Measurements from ENCODE around the gene TAS2R16.

DNA sequence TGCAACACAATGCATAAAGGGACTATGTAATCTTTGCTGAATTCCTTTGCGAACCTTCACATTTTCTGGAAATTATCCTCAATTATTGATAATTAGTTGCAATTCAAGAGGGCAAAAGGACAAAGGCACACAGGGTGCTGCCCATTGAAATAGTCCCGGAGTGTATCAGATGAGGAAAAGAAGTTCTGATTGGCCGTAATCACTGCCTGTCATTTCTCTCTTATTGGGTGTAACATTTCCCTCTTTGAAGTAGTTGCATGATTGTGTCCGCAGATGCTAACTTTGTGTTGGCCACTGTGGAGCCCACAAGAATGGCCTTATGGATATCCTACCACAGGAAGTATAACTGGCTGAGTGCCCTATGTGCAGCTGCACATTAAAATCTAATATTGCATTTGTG is 35.1 kb upstream of the TAS2R16 start:
- TF ChIP-seq, protein P1, sequence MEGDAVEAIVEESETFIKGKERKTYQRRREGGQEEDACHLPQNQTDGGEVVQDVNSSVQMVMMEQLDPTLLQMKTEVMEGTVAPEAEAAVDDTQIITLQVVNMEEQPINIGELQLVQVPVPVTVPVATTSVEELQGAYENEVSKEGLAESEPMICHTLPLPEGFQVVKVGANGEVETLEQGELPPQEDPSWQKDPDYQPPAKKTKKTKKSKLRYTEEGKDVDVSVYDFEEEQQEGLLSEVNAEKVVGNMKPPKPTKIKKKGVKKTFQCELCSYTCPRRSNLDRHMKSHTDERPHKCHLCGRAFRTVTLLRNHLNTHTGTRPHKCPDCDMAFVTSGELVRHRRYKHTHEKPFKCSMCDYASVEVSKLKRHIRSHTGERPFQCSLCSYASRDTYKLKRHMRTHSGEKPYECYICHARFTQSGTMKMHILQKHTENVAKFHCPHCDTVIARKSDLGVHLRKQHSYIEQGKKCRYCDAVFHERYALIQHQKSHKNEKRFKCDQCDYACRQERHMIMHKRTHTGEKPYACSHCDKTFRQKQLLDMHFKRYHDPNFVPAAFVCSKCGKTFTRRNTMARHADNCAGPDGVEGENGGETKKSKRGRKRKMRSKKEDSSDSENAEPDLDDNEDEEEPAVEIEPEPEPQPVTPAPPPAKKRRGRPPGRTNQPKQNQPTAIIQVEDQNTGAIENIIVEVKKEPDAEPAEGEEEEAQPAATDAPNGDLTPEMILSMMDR (conservative IDR thresholded peaks at IDR 0.05; ENCODE audit: low read length) = no peak
- no peak for TF ChIP-seq EZH2phosphoT487 (IDR thresholded peaks at IDR 0.05; ENCODE audit: borderline replicate concordance)
